K562 (cell line): ENCODE measurements around the gene PDE1C. TPM values are rescaled to one million over a fixed set of nuclear protein-coding genes. Genes with fewer than 3 reads are reported as not detected.

ENCODE experiments used
- ATAC-seq: fragments of 200-7000 bp; cut with Tn5 transposase; 3 replicates; pipeline ENCODE4 v1.9.1; 2020; ENCODE audit warnings: moderate library complexity
- BruUV-seq: library from RNA; stranded (reverse); fragments of 400-500 nt; replicated peaks from 2 replicates; lab custom pipeline; 2021; lab: Mats Ljungman, UMichigan
- CTCF ChIA-PET: fragments of 300-600 bp; formaldehyde crosslinking; extraction: SDS; loops from one replicate; lab custom pipeline; 2021; ENCODE audit warnings: low intra/inter-chr PET ratio; lab: Yijun Ruan, JAX
- POLR2A ChIA-PET: fragments of 300-600, 350-650 bp; sonication (Branson Sonifier 250); formaldehyde crosslinking; extraction: SDS; loops from one replicate; lab custom pipeline; 2021; ENCODE audit warnings: antibody characterized with exemption, inconsistent platforms; lab: Yijun Ruan, JAX
- DNase-seq, 4 experiments: peaks; one replicate each; pipeline versions ENCODE4 v3.0.0 to v3.0.0-alpha.2; 2011 to 2018; ENCODE audit warnings: low spot score in 3 of 4, mixed read lengths in 3 of 4; ENCODE audit errors: extremely low read depth in 1 of 4
- FAIRE-seq: peaks from 2 replicates; lab custom pipeline; 2011; peaks lifted over from hg19 to GRCh38; lab: Jason Lieb, UNC
- H2AFZ ChIP-seq: 2 replicates; pipeline ENCODE4 v1.6.0; 2011; ENCODE audit warnings: low read depth, low read length, control low read depth, inconsistent platforms
- H3K27ac ChIP-seq: fragments of 200-600 bp; 3 replicates; pipeline ENCODE4 v1.8.0; 2011; ENCODE audit warnings: low read depth, mild to moderate bottlenecking, control low read depth, inconsistent platforms, low read length, moderate library complexity, mixed read lengths; ENCODE audit errors: extremely low read depth
- H3K27me3 ChIP-seq, 2 experiments: fragments of 300-600 bp in 1 of 2; 2 replicates in 1 of 2; 3 replicates in 1 of 2; pipeline versions ENCODE4 v1.6.0 to v1.8.0; 2011; ENCODE audit warnings: inconsistent platforms in 2 of 2, low read length in 2 of 2, mild to moderate bottlenecking in 1 of 2, mixed read lengths in 1 of 2, moderate library complexity in 1 of 2; ENCODE audit not compliant: control insufficient read depth in 2 of 2, insufficient read depth in 2 of 2
- H3K36me3 ChIP-seq: fragments of 300-600 bp; 3 replicates; pipeline ENCODE4 v1.8.0; 2011; ENCODE audit warnings: mild to moderate bottlenecking, low read length, inconsistent platforms; ENCODE audit not compliant: control insufficient read depth, insufficient read depth
- H3K4me1 ChIP-seq, 2 experiments: fragments of 200-600 bp in 1 of 2; replicated peaks in 1 of 2; 2 replicates in 1 of 2; 3 replicates in 1 of 2; pipeline versions ENCODE4 v1.5.1 to v1.8.0; 2011; ENCODE audit warnings: inconsistent platforms in 2 of 2, low read length in 2 of 2, mild to moderate bottlenecking in 1 of 2, mixed read lengths in 1 of 2, moderate library complexity in 1 of 2; ENCODE audit not compliant: control insufficient read depth in 2 of 2, insufficient read depth in 2 of 2
- H3K4me2 ChIP-seq: 2 replicates; pipeline ENCODE4 v1.6.1; 2011; ENCODE audit warnings: low read length, control low read depth, inconsistent platforms, mixed read lengths; ENCODE audit not compliant: insufficient read depth
- H3K4me3 ChIP-seq: fragments of 200-600 bp; sonication (generic), shearing (Covaris generic); 2 replicates; pipeline ENCODE4 v1.5.1; 2016; ENCODE audit warnings: control low read depth, inconsistent platforms
- H3K79me2 ChIP-seq: fragments of 200-600 bp; 3 replicates; pipeline ENCODE4 v1.8.0; 2011; ENCODE audit warnings: low read length, inconsistent platforms; ENCODE audit not compliant: control insufficient read depth, insufficient read depth
- H3K9ac ChIP-seq, 2 experiments: 2 replicates each; pipeline versions ENCODE4 v1.6.0 to v1.6.1; 2011; ENCODE audit warnings: low read depth in 2 of 2, low read length in 2 of 2, control low read depth in 1 of 2, inconsistent platforms in 1 of 2, mild to moderate bottlenecking in 1 of 2, mixed read lengths in 1 of 2; ENCODE audit not compliant: insufficient read depth in 1 of 2
- H3K9me1 ChIP-seq: one replicate; pipeline ENCODE4 v1.6.0; 2011; ENCODE audit warnings: inconsistent platforms, mild to moderate bottlenecking, low read length, moderate library complexity; ENCODE audit not compliant: control insufficient read depth, insufficient read depth
- H3K9me3 ChIP-seq: replicated peaks from 2 replicates; pipeline ENCODE4 v1.5.1; 2011; ENCODE audit warnings: low read depth, low read length, inconsistent platforms; ENCODE audit not compliant: control insufficient read depth, insufficient read depth
- H4K20me1 ChIP-seq: replicated peaks from 2 replicates; pipeline ENCODE4 v1.6.1; 2011; ENCODE audit warnings: low read length, inconsistent platforms, mixed read lengths; ENCODE audit not compliant: control insufficient read depth, insufficient read depth
- BRCA1 ChIP-seq, 2 experiments: fragments of 450-650 bp in 1 of 2; sonication (generic) in 1 of 2; formaldehyde crosslinking in 1 of 2; IDR thresholded peaks; 2 replicates each; pipeline versions ENCODE4 v1.5.0 to v1.6.1; 2017 to 2020; ENCODE audit warnings: mild to moderate bottlenecking in 1 of 2, missing genetic modification reagents in 1 of 2
- CBX5 ChIP-seq: IDR thresholded peaks from 2 replicates; pipeline ENCODE4 v1.6.1; 2014; ENCODE audit warnings: low read depth, borderline replicate concordance
- CEBPB ChIP-seq: fragments of 450-650 bp; IDR thresholded peaks from 2 replicates; pipeline ENCODE4 v1.6.1; 2016; ENCODE audit warnings: missing genetic modification characterization, missing compliant biosample characterization
- CTBP1 ChIP-seq: fragments of 450-650 bp; IDR thresholded peaks from 2 replicates; pipeline ENCODE4 v1.6.1; 2016; ENCODE audit warnings: borderline replicate concordance
- DDX20 ChIP-seq: fragments of 450-650 bp; IDR thresholded peaks from 2 replicates; pipeline ENCODE4 v1.6.1; 2016; ENCODE audit warnings: missing genetic modification characterization, low read depth, mild to moderate bottlenecking, missing compliant biosample characterization, moderate library complexity
- HNRNPLL ChIP-seq: fragments of 200-400 bp; formaldehyde crosslinking; IDR thresholded peaks from 2 replicates; pipeline ENCODE4 v1.6.1; 2017; ENCODE audit warnings: low read length, low read depth, mild to moderate bottlenecking; ENCODE audit not compliant: poor library complexity, severe bottlenecking
- MCM7 ChIP-seq, 2 experiments: fragments of 450-650 bp; IDR thresholded peaks; 2 replicates each; pipeline ENCODE4 v1.6.1; 2016 to 2018
- MED1 ChIP-seq: sonication (generic); formaldehyde crosslinking; IDR thresholded peaks from 2 replicates; pipeline ENCODE4 v1.8.1; 2023; ENCODE audit warnings: missing genetic modification reagents, borderline replicate concordance
- SMC3 ChIP-seq: conservative IDR thresholded peaks from 2 replicates; pipeline ENCODE4 v1.6.1; 2011; ENCODE audit warnings: low read depth, low read length, improper control_type of control experiment; ENCODE audit not compliant: insufficient read depth
- YY1 ChIP-seq, 3 experiments: IDR thresholded peaks; 2 replicates each; pipeline ENCODE4 v1.6.1; 2011; ENCODE audit warnings: low read length in 2 of 3, mild to moderate bottlenecking in 2 of 3, moderate library complexity in 2 of 3, borderline replicate concordance in 1 of 3, control low read depth in 1 of 3, low read depth in 1 of 3; ENCODE audit not compliant: insufficient read depth in 3 of 3, insufficient replicate concordance in 2 of 3, control insufficient read depth in 1 of 3, insufficient read length in 1 of 3; ENCODE audit errors: extremely low read depth in 1 of 3
- ZNF133 ChIP-seq: fragments of 250-450 bp; sonication (Bioruptor Pico); IDR thresholded peaks from 2 replicates; pipeline ENCODE4 v1.4.0; 2020; ENCODE audit warnings: mild to moderate bottlenecking
- ZNF134 ChIP-seq: fragments of 250-450 bp; sonication (Bioruptor Pico); conservative IDR thresholded peaks from 2 replicates; pipeline ENCODE4 v1.4.0; 2020
- ZNF23 ChIP-seq: fragments of 250-450 bp; sonication (Bioruptor Pico); IDR thresholded peaks from 2 replicates; pipeline ENCODE4 v1.4.0; 2020; ENCODE audit warnings: mild to moderate bottlenecking
- ZNF41 ChIP-seq: fragments of 250-450 bp; sonication (Bioruptor Pico); conservative IDR thresholded peaks from 2 replicates; pipeline ENCODE4 v1.4.0; 2020; ENCODE audit warnings: mild to moderate bottlenecking
- WGBS: fragments of 100-300 bp; shearing (Covaris generic); methylation state at CpG from one replicate; pipeline ENCODE4 v1.1.6; 2016; ENCODE audit warnings: low coverage, mixed read lengths; ENCODE audit not compliant: insufficient coverage; ENCODE audit errors: missing lambda C conversion rate; 5-methylcytosine and 5-hydroxymethylcytosine counted together
- in situ Hi-C: fragments of 300-500 bp; cut with MboI; formaldehyde crosslinking; loops from 4 replicates; pipeline ENCODE4 v1.15.0; 2018; ENCODE audit warnings: inconsistent platforms, mixed read lengths
- intact Hi-C: fragments of 100-400 bp; cut with micrococcal nuclease; formaldehyde crosslinking; loops from 2 replicates; pipeline ENCODE4 v1.14.2; 2022
- polyA plus RNA-seq, 8 experiments: library from polyadenylated mRNA; depleted of rRNA in 4 of 8; stranded (reverse) in 5 of 8; unstranded in 3 of 8; fragments of >200 nt; fragmentation: Nextera tagmentation in 2 of 8; fragmentation: Illumina TruSeq in 1 of 8; extraction: Ambion mirVana in 2 of 8; extraction: Trizol in 1 of 8; gene quantifications; 2 replicates each; pipeline versions ENCODE4 v1.2.1 to v1.2.3, GENCODE V29; 2011 to 2014; ENCODE audit warnings: inconsistent platforms in 1 of 8, missing spikeins in 1 of 8
- total RNA-seq, 7 experiments: library from RNA; depleted of rRNA in 6 of 7; stranded (reverse); fragments of >200 nt in 6 of 7; fragmentation: Illumina TruSeq in 2 of 7; extraction: Trizol in 2 of 7; gene quantifications; 2 replicates each; pipeline versions ENCODE4 v1.2.1 to v1.2.3, GENCODE V29; 2011 to 2021; ENCODE audit warnings: low replicate concordance in 1 of 7
- TF ChIP-seq, protein P1 (sequence below), 2 experiments: fragments of 150-350 bp in 1 of 2; IDR thresholded peaks; 2 replicates each; pipeline ENCODE4 v1.6.1; 2012 to 2016; ENCODE audit warnings: low read depth in 2 of 2, low read length in 2 of 2, mild to moderate bottlenecking in 1 of 2, moderate library complexity in 1 of 2
- TF ChIP-seq, protein P2 (sequence below): sonication (generic); formaldehyde crosslinking; IDR thresholded peaks from 2 replicates; pipeline ENCODE4 v1.8.0; 2022; ENCODE audit warnings: mild to moderate bottlenecking, missing genetic modification reagents, borderline replicate concordance
- TF ChIP-seq, protein P3 (sequence below): sonication (generic); formaldehyde crosslinking; IDR thresholded peaks from 2 replicates; pipeline ENCODE4 v1.9.0; 2022; ENCODE audit warnings: mild to moderate bottlenecking, missing genetic modification reagents

The PDE1C gene
- total and polyA plus RNA-seq, 9 of the 15 experiments (the other 6 are each of a cell fraction or from before 2014, with no cell fraction given): under 0.01 to 0.01 TPM; not detected in 7

- DNase-seq (no peak), FAIRE-seq (no peak), ATAC-seq (no peak)
- H3K9ac ChIP-seq: no peak overlapping the region
- no peak overlapping the region for H3K4me3 ChIP-seq
- H3K9me3 ChIP-seq: no peaks in the 10 kb centered on the region
- in situ Hi-C loops (no loop called here), intact Hi-C loops (no loop called here)
- no peaks in the 10 kb centered on the region for H3K36me3 ChIP-seq
- BruUV-seq: no TSS peak
- no peaks in the 10 kb centered on the region for H3K27me3 ChIP-seq
- H3K4me1 ChIP-seq: no peaks in the 10 kb centered on the region
- ChIA-PET CTCF (no interaction called here), POLR2A (no interaction called here)
- H3K27ac ChIP-seq: no peak overlapping the region
- 0% methylated on average over 3 of the region's 3 CpGs for WGBS
- no peak overlapping the region for H2AFZ ChIP-seq
- no peaks in the 10 kb centered on the region for H3K79me2 ChIP-seq
- no peak overlapping the region for H3K4me2 ChIP-seq
- H4K20me1 ChIP-seq: no peaks in the 10 kb centered on the region
- no peaks in the 10 kb centered on the region for H3K9me1 ChIP-seq
- no peak for TF ChIP-seq ZNF41 (CRISPR knock-in tag)
- no peak for TF ChIP-seq CEBPB (tag)
- TF ChIP-seq ZNF133 (CRISPR knock-in tag): no peak
- TF ChIP-seq, protein P1, sequence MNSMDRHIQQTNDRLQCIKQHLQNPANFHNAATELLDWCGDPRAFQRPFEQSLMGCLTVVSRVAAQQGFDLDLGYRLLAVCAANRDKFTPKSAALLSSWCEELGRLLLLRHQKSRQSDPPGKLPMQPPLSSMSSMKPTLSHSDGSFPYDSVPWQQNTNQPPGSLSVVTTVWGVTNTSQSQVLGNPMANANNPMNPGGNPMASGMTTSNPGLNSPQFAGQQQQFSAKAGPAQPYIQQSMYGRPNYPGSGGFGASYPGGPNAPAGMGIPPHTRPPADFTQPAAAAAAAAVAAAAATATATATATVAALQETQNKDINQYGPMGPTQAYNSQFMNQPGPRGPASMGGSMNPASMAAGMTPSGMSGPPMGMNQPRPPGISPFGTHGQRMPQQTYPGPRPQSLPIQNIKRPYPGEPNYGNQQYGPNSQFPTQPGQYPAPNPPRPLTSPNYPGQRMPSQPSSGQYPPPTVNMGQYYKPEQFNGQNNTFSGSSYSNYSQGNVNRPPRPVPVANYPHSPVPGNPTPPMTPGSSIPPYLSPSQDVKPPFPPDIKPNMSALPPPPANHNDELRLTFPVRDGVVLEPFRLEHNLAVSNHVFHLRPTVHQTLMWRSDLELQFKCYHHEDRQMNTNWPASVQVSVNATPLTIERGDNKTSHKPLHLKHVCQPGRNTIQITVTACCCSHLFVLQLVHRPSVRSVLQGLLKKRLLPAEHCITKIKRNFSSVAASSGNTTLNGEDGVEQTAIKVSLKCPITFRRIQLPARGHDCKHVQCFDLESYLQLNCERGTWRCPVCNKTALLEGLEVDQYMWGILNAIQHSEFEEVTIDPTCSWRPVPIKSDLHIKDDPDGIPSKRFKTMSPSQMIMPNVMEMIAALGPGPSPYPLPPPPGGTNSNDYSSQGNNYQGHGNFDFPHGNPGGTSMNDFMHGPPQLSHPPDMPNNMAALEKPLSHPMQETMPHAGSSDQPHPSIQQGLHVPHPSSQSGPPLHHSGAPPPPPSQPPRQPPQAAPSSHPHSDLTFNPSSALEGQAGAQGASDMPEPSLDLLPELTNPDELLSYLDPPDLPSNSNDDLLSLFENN (IDR thresholded peaks at IDR 0.05; ENCODE audit: low read depth in 2 of 2, low read length in 2 of 2): no peak
- no peak for TF ChIP-seq ZNF134 (CRISPR knock-in tag)
- no peak for TF ChIP-seq ZNF23 (CRISPR knock-in tag)
- TF ChIP-seq YY1 (IDR thresholded peaks at IDR 0.05; ENCODE audit: borderline replicate concordance in 1 of 3, control insufficient read depth in 1 of 3, extremely low read depth in 1 of 3, insufficient read depth in 3 of 3, insufficient read length in 1 of 3, insufficient replicate concordance in 2 of 3, low read depth in 1 of 3, low read length in 2 of 3): no peak
- TF ChIP-seq MCM7 (IDR thresholded peaks at IDR 0.05): no peak
- TF ChIP-seq, protein P2, sequence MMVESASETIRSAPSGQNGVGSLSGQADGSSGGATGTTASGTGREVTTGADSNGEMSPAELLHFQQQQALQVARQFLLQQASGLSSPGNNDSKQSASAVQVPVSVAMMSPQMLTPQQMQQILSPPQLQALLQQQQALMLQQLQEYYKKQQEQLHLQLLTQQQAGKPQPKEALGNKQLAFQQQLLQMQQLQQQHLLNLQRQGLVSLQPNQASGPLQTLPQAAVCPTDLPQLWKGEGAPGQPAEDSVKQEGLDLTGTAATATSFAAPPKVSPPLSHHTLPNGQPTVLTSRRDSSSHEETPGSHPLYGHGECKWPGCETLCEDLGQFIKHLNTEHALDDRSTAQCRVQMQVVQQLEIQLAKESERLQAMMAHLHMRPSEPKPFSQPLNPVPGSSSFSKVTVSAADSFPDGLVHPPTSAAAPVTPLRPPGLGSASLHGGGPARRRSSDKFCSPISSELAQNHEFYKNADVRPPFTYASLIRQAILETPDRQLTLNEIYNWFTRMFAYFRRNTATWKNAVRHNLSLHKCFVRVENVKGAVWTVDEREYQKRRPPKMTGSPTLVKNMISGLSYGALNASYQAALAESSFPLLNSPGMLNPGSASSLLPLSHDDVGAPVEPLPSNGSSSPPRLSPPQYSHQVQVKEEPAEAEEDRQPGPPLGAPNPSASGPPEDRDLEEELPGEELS (CRISPR knock-in tag): no peak
- no peak for TF ChIP-seq CBX5
- no peak for TF ChIP-seq MED1 (CRISPR knock-in tag)
- no peak for TF ChIP-seq CTBP1
- no peak for TF ChIP-seq SMC3
- no peak for TF ChIP-seq HNRNPLL
- no peak for TF ChIP-seq DDX20
- TF ChIP-seq, protein P3, sequence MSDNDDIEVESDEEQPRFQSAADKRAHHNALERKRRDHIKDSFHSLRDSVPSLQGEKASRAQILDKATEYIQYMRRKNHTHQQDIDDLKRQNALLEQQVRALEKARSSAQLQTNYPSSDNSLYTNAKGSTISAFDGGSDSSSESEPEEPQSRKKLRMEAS (CRISPR knock-in tag): no peak
- no peak for TF ChIP-seq BRCA1 (IDR thresholded peaks at IDR 0.05)
- no peak for TF ChIP-seq BRCA1 (CRISPR knock-in tag; IDR thresholded peaks at IDR 0.05)
Observed at GRCh38 chr7:31786326-31786725, 283.9 kb downstream of the PDE1C start.
